Measurements from ENCODE around the gene ULK2.
"Not testable (repeated sequence)": the region's sequence is repeated elsewhere in the genome, so short reads cannot be mapped to it uniquely, and the experiment has no call there.

Gene ULK2

DNA sequence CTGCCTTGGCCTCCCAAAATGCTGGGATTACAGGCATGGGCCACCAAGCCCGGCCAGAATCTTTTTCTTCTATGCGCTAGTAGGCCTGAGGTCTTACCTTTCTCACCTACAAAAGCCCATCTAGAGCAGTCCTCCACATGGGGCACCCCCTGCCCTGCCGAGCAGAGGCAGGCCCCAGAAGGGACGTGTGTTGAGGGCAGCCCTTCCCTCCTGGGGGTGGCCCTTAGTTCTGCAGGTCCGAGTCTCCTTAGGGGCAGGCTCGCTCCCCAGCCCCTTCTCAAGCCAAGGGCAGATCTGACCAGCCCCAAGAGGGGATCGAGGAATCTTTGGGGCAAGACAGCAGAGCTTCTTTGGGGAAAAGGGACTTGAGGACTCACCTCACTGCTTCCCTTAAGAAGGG, 101.7 kb downstream of the ULK2 start:
- DNase-seq = no peak

DNA sequence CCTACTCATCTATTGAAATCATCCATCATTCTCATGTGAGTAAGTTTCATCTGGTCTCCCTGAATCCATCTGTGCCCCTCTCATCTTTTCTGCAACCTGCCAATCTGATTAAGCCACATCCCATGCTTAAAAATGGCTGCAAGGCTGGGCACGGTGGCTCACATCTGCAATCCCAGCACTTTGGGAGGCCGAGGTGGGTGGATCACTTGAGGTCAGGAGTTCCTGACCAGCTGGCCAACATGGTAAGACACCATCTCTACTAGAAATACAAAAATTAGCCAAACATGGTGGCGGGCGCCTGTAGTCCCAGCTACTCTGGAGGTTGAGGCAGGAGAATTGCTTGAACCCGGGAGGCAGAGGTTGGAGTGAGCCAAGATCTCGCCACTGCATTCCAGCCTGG, 103.7 kb downstream of the ULK2 start:
- DNase-seq = not testable (repeated sequence)

DNA sequence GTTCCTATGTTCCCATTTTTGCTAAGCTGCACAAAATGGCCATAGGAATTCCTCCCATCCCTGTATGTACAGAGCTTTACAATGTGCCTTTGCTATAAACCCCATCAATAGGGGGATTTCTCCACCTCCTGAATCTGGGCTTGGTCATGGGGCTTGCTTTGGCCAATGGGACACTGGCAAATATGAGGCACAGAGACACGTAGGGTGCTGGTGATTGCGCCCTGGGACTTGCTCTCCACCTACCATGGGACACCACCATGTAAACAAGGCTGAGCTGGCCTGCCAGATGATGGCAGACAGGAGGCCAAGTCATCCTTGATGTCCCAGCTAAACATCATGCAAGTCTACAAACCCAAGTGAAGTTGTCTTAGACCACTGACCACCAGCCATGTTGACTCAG, 104.3 kb downstream of the ULK2 start:
- no peak for DNase-seq

DNA sequence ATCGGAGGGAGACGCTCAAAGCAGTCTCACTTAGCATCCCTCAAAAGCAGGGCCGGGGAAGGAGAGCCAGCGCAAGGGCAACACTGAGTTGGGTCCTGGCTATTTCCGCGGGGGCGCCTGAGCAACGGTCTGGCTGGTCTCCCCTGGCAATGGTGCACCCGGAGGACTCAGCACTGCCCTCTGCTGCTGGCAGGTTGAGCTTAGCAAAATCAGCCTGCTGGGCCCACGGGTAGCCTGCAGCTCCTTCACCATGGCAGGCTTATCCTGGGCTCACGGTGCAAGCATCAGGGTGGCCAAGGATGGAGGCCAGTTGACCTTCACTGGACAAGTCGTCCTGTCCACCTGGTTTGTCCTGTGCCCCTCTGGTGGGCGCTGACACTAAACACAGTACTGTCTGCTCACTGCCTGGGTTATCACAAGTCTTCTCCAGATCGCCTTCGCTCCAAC, 105.2 kb downstream of the ULK2 start:
- peak; percentile 59 for DNase-seq

DNA sequence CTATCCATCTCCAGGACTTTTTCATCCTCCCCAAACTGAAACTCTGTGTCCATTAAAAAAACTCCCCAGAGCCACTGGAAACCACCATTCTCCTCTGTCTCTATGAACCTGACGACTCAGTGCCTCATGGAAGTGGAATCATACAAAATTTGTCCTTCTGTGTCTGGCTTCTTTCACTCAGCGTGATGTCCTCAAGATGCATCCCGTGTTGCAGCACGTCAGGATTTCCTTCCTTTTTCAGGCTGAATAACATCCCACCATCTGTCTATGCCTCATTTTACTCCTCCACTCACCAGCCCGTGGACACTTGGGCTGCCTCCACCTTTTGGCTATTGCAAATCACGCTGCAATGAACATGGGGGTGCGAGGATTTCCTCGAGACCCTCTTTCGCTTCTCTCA, 107.0 kb downstream of the ULK2 start:
- DNase-seq = no peak

DNA sequence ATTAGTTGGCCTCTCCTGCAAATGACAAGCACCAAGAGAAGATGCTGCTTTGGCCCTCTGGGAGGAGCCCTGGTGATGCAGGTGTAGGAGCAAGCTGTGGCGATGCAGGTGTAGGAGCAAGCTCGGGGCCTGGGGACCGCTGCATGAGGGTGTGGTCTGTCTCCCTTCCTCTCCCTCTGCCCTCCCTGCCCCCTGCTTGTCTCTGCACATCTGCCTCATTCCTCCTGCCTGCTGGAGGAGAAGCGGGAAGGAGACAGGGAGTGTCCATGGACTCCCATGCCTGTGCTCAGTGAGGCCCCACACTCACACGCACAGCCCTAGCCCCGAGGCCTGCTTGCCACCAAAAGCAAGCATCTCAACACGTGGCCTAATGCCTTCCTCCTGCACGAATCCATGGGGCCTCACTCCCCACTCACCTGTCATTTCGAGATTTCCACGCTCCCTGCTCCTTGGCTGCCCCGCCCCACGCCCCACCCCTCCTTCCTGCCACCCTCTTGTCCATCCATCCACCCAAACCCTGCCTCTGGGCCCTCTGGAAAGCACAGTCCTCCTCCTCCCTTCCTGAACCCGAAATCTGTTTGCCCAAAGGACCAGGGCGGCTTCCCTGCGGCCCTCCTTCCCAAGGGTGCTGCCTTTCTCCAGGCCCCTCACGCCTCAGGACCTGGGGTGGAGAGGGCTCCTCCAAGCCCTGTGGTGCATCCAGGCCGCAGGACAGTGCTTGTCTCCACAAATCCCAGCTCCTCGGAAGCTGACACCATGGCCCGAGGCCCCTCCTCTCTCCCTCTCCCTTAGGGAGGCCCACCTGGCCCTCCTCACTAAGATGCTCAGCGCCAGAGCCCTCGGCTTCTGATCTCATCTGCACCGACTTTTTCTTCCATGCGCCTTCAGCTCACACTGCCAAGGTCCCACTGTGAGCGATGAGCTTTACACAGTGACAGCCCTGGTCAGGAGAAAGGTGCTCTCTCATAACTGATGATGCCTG, 107.9 kb downstream of the ULK2 start:
- DNase-seq = no peak

DNA sequence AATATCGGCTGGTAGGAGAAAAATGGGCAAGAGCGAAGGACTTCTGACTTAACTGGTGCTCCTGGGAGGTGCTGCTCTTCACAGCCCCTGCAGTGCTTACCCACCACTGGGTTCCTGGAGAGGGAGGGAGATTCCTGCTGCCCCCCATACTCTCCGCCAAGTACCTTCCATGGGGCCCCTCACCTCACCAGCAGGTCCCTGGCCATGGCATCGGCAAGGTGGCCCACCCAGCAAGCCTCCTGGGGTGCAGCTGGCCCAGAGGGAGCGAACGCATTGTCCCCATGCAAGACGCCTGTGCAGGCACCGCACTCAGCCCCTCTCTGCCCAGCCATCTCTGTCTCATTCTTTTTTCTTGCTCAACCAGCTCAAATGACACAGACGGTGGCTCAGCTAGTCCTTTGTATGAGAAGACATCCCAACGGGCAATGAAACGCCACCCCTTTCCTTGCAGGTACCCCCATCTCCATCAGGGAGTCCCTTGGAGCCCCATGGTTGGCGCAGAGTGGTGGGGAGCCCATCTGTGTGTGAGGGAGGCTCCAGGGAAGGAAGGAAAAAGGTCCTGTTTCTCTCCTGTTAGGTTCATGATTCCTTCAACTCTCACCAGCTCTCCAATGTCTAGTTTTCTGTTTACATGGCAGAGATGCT, 110.1 kb downstream of the ULK2 start:
- no peak for DNase-seq

DNA sequence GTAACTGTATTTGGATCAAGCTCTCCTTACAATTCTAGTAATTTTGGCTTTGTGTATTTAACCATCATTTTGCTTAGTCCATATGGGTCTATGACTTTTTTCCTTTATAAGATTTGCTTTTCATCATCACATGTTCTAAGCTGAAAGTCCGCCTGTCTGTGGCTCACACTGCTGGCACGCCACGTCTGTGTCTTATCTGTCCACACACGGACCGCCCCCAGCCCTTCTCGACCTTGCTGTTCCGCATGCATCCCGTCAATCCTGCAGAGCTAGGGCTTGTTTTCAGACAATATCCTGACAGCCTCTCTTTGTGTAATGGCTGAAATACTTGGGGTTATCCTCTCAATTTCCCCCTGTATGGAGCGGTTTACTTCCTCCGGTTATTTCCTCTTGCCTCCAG, 111.2 kb downstream of the ULK2 start:
- DNase-seq = no peak

DNA sequence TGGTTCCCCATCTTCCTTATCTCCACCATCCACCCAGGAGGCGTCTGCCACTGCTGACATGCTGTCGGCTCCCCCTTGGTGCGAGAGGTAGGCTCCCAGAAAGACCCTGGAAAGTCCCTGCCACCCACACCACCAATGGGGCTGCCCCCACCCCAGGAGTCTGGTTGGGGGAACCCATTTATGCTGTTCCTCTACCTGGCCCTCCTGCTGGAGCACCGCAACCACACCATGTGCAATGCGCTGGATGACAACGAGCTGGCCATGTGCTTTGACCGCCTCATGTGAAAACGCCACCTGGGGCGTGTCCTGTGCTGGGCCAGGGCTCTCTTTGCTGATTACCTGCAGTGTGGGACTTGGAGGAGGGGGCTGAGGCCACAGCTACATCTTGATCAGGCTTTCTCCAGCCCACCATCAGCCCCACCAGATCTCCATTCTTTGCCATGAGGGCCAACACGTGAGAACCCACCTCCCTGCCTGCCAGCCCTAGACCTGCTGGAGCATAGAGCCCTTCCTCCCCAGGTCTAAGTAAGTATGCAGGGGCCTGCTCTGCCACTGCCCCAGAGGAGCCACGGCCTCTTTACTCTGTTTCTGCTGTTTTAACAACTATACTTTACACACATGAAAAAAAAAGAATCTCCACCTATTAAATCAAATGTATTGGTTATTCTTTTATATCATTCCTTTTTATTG, 111.8 kb downstream of the ULK2 start:
- no peak for DNase-seq

DNA sequence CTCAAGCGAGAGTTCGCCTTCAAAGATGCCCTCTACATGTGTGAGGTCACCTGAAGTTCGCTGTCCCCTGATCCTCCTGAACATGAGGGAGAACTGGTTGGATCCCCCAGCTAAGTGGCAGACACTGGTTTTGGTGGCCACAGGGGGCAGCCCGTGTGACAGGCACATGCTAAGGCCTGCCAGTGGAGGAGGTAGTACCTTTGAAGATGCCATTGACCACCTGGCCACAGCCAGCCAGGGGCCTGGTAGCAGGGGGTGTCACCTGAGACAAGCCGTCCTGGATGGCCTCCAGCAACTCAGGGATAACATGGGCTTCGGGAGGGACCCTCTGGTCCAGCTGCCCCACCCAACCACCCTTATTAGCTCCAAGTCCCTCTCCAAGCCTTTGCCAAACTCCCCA, 112.3 kb downstream of the ULK2 start:
- DNase-seq = no peak

DNA sequence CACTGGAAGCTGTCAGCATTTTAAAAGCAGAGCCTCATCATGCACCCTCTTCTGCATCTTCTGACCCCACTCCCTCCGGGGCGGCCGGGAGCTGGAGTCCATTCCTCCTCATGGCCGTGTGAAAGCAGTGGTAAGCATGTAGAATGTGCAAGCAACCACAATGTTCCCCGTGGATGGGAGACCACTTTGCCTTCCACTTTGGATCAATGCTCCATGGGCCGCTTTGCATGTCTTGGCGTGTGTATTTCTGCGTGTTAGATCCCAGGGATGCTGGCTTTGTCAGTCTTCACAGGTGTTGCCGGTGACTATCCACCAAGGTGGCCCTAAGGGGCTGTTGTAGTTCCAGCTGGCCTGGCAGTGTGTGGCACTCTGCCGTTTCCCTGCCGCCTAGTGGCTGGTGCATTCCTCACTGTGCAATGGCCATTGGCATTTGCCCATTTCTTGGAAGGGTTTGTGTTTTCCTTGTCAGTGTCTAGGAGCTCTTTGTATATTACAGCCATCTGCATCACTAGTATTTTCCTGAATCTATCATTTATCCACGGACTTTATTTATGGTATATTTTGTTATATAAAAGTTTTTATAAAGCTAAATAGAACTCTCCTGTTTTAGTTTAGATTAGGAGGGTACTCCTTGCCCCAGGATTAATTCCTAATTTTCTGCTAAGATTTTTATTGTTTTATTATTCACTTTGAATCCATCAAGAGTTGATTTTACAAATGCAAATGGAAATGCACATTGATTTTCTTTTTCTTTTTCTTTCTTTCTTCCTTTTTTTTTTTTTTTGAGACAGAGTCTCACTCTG, 113.9 kb downstream of the ULK2 start:
- DNase-seq = peak; percentile 28

DNA sequence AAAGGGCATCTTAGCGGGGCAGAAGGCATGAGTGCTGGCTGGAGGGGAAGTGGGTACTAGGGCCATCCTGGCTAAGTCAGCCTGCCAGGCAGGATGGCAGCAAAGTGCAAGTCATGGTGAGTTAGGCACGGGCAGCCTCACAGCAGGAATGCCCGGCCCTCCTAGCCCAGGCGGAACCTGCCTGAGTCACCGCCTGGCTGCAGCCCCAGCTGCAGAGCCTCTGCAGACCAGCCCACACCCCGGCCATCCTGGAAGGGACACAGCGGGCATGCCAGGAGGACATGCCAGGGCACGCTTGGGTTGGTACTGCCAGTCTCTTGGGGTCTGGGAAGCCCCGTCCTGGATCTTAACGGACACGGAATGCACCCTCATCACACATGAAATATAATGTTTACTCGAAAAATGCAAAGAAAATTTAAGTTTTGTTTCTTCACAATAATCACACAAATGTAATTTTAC, 114.7 kb downstream of the ULK2 start:
- no peak for DNase-seq

DNA sequence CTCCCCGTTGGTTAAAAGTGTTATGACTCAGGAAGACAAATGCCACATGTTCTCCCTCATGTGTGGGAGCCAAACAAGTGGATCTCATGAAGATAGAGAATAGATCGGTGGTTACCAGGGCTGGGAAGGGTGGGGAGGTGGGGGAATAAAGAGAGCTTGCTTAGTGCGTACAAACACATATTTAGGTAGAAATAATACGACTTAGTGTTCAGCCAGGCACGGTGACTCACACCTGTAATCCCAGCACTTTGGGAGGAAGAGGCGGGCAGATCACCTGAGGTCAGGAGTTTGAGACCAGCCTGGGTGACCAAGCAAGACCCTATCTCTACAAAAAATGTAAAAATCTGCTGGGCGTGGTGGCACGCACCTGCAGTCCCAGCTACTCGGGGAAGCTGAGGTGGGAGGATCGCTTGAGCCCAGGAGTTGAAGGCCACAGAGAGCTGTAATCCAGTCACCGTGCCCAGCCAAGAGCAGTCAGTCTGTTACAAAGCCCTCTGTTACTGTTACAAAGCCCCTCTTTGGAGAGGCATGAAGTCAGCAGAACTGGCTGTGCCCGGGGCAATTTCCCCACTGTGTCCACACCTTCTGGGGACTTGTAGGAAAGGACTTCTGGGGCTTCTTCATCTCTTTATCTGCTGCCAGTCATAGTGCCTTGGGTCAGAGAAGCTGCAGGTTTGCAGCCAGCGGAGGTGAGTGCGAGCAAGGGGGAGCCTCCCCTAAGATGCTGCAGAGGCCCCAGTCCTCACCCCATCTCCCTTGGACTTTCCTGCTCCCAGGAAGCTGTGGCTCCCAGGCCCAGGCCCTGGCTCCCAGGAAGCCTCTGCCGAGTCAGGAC, 115.3 kb downstream of the ULK2 start:
- DNase-seq = no peak

DNA sequence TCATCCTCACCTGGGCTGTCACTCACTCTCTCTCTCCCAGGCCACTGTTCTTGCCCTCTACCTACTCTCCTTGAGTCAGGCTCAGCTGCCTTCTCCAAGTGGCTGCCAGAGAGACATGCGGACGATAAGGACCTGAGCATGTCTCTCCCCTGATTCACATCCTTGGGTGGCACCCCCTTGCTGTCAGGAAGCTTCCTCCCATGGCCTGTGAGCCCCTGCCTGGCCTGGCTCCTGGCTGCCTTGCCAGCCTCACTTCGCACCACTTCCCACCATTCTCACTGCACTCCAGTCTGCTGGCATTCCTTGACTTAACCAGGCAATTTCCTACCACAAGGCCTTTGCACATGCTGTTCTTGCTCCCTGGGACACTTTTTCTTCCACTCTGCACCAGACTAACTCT, 116.9 kb downstream of the ULK2 start:
- no peak for DNase-seq

DNA sequence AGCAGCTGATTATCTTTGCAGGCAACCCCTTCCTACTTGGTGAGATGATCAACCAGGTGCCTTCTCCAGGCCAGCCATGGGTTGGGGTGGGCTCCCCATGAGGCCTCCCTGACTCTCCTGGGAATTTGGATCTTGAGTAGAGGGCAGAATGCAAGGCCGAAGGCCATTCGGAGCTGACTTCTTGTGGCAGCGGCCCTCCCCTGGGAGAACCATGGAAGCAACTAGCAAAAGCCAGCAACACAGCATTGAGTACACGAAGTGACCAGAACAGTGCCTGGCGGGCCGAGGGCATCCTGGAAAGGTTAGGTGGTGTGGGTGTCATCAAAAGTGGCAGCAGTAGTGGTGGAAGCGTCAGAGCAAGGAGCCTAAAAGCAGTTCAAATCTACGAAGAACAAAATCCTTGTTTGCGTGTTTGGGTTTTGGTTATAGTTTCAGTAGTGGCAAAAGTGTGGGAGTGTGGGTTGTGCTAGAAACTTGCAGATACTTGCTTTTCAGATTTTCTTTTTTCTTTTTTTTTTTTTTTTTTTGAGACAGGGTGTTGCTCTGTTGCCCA, 117.6 kb downstream of the ULK2 start:
- no peak for DNase-seq

DNA sequence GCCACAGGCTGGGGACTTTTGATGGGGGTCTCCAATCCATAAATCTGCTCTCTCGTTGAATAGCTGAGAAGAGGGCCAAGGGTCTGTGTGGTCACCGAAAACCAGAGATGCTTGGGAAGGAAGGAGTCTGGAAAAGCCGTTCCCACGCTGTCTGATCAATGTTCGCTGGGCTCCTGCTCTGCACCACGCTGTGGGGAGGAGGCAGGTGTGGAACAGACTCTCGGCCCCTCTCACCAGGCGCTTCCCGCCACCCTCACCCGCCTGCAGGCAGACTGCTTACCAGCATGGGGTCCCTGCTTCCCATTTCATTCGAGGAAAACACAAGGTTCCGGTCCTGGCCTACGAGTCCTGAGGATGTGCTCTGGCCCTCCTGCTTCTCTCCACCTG, 118.9 kb downstream of the ULK2 start:
- peak; percentile 62 for DNase-seq

DNA sequence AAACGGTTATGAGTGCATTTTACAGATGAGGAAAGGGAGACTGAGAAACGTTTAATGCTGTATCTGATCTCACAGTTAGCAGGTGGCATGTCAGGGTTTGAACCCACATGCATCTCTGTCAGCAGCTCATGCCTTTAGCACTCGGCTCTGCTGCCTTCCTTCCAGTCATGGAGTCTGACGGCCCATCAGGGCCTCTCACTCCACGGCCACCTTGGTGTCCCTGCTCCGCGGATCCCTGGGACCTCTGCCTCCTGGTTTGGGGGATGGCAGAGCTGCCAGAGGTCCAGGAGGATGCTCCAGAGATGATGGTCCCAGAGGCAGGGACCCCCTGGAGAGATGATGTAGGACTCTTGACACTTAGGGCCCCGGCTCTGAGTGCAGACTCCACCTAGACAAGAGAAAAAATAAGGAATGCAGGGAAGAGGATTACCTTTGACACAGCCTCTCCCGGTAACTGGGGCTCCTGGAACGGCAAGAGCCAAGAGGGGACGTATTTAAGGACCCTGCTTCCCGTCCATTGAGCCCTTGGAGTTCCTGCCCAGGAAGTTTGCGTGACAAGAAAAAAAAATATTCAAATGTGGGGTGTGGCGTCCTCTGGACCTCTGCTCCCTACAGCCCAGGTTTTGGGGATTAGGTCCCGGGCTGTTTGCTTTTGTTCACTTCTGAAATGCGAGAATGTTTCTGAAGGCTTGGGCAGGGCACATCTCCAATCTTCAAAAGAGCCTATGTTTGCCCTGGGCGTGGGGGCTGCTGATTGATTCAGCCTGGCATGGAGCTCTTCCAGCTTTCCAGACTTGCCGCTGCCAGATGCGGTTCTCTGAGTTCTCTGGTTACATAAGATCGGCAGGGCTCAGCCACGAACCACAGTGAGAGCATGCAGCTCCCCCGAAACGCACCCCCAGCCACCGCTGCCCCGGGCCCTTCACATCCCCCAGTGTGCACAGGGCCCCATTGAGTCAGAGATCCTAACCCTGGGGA, 119.6 kb downstream of the ULK2 start, which contains the start of gene ALDH3A1:
ALDH3A1 (minus strand) TSS at position 470 of the 978 bp plus-strand sequence. CDS start 3,169 bp downstream, outside the sequence.
- DNase-seq = no peak

DNA sequence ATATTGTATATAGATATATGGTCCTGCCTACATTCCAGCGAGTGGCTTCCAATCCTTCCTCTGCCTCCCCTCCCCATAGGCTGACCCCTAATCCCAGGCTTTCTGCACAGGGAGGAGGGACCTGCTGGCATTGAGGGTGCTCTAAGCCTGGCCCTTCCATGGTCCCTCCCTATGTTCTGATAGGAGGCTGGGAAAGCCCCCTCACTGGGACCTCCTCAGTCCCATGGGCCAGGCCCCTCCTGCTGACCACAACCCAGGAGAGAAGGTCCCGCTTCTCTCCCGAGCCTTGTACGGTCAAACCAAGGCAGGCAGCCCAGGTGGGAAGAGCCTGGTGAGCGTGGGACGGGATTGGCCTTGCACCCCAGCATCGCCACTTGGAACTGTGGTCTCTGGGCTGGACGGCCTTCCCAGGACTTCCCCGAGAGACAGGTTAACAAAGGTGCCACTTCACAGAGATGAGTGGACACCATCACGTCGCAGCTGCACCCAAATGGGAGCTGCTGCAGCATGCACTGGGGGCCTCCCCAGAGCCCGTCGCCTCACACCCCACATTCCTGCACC, 120.5 kb downstream of the ULK2 start:
- no peak for DNase-seq

DNA sequence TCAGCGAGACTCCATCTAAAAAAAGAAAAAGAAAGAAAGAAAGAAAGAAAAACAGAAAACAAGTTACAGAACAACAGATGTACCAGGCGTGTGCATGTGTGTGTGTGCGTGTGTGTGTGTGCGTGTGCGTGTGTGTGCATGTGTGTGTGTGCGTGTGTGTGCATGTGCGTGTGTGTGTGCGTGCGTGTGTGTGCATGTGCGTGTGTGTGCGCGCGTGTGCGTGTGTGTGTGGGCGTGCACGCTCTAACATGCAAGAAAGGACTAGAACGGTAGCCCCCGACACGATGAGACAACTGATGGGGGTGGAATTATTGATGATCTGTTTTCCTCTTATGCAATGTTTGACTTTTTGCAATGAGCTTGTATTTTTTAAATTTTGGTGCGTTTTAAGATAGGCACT, 121.2 kb downstream of the ULK2 start:
- DNase-seq = no peak
